NOMO-1 treated with DMSO at 0.1 percent for 48 hours (cell line): ENCODE results near the gene ATCAY.
A peak's percentile ranks its signal among the peaks of the same experiment; 100 is the strongest.

Experiments used
- DNase-seq: peaks from one replicate; lab custom pipeline; 2025; ENCODE audit not compliant: unreplicated experiment; lab: John Stamatoyannopoulos, UW

Gene ATCAY, protein sequence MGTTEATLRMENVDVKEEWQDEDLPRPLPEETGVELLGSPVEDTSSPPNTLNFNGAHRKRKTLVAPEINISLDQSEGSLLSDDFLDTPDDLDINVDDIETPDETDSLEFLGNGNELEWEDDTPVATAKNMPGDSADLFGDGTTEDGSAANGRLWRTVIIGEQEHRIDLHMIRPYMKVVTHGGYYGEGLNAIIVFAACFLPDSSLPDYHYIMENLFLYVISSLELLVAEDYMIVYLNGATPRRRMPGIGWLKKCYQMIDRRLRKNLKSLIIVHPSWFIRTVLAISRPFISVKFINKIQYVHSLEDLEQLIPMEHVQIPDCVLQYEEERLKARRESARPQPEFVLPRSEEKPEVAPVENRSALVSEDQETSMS

GRCh38 chr19:3880471-3881271 lies at the start of gene ATCAY:
TSS of gene ATCAY (plus strand) at chr19:3880685. CDS start at chr19:3885768, 5,083 bp downstream.
- no peak for DNase-seq

GRCh38 chr19:3831601-3832000 lies 48.9 kb upstream of the ATCAY start:
- no peak for DNase-seq

GRCh38 chr19:3832001-3832400 lies 48.5 kb upstream of the ATCAY start:
- no peak for DNase-seq

DNA sequence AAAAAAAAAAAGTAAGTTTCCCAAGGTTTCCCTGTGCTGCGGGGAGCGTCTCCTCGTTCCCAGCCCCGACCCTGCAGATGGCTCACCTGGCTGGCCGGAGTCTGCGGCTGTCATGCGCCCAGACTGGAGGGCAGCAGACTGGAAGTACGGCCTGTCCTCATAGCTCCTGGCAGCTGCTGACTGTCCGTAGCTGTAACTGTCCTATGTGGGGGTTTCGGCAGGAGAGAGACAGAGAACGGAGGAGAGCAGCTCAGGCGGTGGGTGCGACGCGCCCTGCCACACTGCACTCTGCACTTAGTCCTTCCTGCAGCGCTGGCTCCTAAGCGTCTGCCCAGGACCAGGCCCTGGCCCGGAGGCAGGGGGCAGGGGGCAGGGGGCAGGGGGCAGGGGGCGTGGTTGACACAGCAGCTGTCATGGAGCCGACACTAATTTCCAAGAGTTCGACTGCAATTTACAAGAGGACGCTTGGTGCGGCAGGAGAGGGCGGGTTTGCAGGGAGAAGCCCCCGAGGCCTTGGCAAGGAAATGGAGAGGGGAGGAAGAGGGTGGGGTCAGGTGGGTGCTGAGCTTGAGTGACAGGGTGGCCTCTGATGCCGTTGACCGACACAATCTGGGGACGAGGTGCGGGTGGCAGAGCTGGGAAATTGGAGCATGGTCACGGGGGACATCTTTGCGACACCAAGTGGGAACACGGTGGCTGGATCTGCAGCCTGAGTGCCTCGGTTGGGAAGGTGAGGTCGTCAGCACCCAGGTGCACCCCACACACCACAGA lies 46.7 kb upstream of the ATCAY start:
- DNase-seq = no peak

- DNase-seq = no peak
Observed at GRCh38 chr19:3834349-3835054, 46.0 kb upstream of the ATCAY start.

GRCh38 chr19:3835055-3835435 lies 45.4 kb upstream of the ATCAY start:
- no peak for DNase-seq

DNA sequence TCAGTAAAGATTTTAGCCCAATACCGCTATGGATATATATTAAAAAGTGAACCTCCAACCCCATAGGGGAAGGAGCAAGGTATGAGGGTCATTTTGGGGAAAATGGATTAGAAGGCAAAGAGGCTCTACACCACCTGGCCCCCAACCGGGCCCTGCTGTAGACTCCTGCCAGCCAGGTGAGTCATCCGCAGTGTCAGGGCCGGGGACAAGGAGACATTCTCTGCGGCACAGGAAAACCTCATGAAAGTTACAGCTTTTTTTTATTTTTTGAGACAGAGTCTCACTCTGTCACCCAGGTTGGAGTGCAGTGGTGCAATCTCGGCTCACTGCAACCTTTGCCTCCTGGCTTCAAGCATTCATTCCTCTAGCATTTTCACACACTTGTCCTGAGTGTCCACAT lies 43.6 kb upstream of the ATCAY start:
- DNase-seq = no peak

DNA sequence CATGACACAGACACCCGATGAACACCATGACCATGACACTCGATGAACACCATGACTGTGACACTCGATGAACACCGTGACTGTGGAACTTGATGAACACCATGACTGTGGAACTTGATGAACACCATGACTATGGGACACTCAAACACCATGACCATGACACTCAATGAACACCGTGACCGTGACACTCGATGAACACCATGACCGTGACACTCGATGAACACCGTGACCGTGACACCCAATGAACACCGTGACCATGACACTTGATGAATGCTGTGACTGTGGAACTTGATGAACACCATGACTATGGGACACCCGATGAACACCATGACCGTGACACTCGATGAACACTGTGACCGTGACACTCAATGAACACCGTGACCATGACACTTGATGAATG lies 43.2 kb upstream of the ATCAY start:
- DNase-seq = no peak

GRCh38 chr19:3837922-3838321 lies 42.6 kb upstream of the ATCAY start:
- DNase-seq = no peak

- DNase-seq = no peak
Observed at GRCh38 chr19:3838661-3839060, 41.8 kb upstream of the ATCAY start.

DNA sequence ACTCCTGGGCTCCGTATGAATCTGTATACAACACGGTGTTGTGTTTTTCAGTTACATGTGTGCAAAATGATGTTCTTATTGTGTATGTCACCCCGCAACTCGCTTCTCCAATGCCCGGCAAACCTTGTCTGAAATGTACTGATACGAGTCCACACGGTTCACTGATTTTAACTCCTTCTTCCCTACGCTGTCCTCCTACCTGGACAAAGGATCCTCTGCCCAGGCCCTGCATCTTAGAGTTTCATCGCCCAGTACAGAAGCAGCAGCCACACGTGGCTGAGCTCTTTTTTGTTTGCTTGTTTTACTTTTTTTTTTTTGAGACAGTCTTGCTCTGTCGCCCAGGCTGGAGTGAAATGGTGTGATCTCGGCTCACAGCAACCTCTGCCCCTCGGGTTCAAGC lies 40.5 kb upstream of the ATCAY start:
- DNase-seq = no peak

GRCh38 chr19:3840804-3841203 lies 39.7 kb upstream of the ATCAY start:
- no peak for DNase-seq

GRCh38 chr19:3842948-3843347 lies 37.5 kb upstream of the ATCAY start:
- DNase-seq = no peak

DNA sequence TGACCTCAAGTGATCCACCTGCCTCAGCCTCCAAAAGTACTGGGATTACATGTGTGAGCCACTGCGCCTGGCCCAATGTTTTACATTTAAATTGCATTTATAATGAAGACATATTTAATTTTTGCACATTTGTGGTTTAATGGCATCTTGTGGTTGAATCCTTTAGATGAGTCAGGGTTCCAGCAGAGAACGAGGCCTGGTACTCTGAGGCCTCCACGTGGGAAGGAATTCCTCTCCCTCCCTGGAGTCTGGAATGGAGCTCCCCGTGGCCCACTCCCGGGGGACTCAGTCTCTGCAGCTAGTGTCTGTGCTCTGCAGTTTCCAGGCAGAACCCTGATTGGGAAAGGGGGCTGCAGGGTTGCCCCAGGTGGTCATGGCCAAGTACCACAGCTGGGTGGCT lies 35.9 kb upstream of the ATCAY start:
- DNase-seq = no peak

- peak; percentile 11 for DNase-seq
Observed at GRCh38 chr19:3849092-3849491, 31.4 kb upstream of the ATCAY start.

DNA sequence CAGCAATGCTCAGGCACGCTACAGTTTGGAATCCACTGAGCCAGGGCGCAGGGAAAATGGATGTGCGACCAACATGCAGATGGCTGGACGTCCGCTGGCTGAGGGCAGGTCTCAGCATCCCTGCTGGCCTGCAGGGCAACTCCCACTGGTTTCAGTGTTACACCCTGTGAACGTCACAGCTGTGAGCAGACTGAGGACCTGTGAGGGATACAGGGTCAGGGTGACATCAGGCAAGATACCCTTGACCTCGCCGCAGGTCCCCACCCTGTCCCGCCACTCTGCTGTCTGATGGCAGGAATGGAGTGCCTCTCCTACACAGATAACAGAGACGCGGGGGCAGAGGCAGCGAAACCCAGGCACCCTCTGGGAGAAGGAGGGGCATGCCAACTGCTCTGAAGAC lies 30.7 kb upstream of the ATCAY start:
- no peak for DNase-seq

GRCh38 chr19:3850320-3850972 lies 30.0 kb upstream of the ATCAY start:
- DNase-seq = no peak

- no peak for DNase-seq
Observed at GRCh38 chr19:3851254-3852176, 29.0 kb upstream of the ATCAY start.

- no peak for DNase-seq
Observed at GRCh38 chr19:3852177-3852511, 28.3 kb upstream of the ATCAY start.
